ENCODE measurements around the gene OPN4. TPM values are rescaled to one million over a fixed set of nuclear protein-coding genes. Genes with fewer than 3 reads are reported as not detected.

The OPN4 gene
- total and polyA plus RNA-seq, 8 donors, result not detected

DNA sequence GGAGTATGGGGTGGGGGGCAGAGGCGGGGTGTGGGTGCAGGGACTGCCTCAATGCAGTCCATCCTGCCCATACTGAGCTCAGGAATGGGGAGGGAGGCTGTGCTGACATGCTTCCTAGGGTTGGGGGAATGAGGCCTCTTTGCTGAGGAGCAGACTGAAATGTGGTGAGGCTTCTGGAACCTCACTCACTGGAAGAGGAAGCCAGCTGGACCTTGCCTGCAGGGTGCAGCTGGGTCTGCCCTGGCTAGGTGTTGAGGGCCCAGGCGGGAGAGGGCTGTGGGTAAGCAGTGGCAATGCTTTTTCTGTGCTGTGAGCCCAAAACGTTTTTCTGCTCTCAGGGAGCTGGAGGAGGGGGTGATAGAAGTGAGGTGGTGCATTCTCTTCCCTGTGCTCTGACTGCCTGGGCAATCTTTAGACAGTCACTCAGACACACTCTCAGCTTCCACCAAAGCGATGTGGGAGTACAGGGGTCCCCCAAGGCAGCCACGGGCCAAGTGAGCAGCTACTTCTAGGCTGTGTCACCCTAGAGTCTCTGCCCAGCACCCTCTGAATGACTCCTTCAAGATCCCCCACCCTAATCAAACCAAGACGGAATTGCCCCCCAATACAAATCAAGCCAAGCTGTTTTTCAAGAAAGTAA lies 60.9 kb downstream of the OPN4 start:
- 72 to 84% (median 81%) methylated on average over 6 of the region's 6 CpGs for WGBS, 5 donors
- Histone ChIP-seq H3K9me3 (no peaks in the 10 kb centered on the region), H3K4me1 (peaks cover 7 to 28% (median 21%) of the 10 kb centered on the region in 4 donors), H3K4me3 (no peak overlapping the region), H3K27me3 (no peaks in the 10 kb centered on the region), H3K36me3 (no peaks in the 10 kb centered on the region), H3K27ac (peak overlapping the region in 1 of 5 donors; percentile 27)
- DNase-seq, result no peak
- TF ChIP-seq EP300 (IDR thresholded peaks at IDR 0.05), result no peak
- TF ChIP-seq, protein P1, sequence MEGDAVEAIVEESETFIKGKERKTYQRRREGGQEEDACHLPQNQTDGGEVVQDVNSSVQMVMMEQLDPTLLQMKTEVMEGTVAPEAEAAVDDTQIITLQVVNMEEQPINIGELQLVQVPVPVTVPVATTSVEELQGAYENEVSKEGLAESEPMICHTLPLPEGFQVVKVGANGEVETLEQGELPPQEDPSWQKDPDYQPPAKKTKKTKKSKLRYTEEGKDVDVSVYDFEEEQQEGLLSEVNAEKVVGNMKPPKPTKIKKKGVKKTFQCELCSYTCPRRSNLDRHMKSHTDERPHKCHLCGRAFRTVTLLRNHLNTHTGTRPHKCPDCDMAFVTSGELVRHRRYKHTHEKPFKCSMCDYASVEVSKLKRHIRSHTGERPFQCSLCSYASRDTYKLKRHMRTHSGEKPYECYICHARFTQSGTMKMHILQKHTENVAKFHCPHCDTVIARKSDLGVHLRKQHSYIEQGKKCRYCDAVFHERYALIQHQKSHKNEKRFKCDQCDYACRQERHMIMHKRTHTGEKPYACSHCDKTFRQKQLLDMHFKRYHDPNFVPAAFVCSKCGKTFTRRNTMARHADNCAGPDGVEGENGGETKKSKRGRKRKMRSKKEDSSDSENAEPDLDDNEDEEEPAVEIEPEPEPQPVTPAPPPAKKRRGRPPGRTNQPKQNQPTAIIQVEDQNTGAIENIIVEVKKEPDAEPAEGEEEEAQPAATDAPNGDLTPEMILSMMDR (IDR thresholded peaks at IDR 0.05), result no peak
- TF ChIP-seq POLR2AphosphoS5 (IDR thresholded peaks at IDR 0.05), result no peak
- no peak for TF ChIP-seq POLR2A (IDR thresholded peaks at IDR 0.05)
- intact Hi-C loops (cut with DNase I; ENCODE audit: low total_unique reads), result no loop called here

DNA sequence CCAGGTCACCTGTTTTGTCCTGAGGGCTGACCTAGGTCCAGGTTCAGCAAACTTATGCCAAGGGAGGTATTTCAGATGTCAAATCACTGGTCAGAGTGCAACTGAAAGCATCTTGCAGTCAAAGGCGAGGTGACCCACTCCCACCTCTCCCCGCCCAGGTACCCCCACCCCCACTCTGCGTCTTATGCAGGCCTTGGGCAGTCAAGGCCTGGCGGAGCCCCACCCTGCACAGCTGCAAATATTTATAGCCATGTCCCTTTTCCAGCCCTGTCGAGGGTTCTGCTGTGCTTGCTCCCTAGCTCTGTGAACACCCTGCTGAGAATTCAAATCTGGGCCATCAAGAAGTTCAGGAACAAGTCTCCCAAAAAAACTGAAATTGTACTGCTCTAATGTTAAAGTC lies 61.5 kb downstream of the OPN4 start:
- no peaks in the 10 kb centered on the region for H3K27me3 ChIP-seq
- intact Hi-C loops (cut with DNase I; ENCODE audit: low total_unique reads), result no loop called here
- 50 to 72% (median 69%) methylated on average over 4 to 5 of the region's 5 CpGs for WGBS, 5 donors
- TF ChIP-seq POLR2A (IDR thresholded peaks at IDR 0.05) (no peak), POLR2AphosphoS5 (IDR thresholded peaks at IDR 0.05) (no peak), EP300 (IDR thresholded peaks at IDR 0.05) (no peak)
- TF ChIP-seq, protein P1 (IDR thresholded peaks at IDR 0.05), result no peak
- H3K27ac ChIP-seq, result no peak overlapping the region
- no peaks in the 10 kb centered on the region for H3K9me3 ChIP-seq
- DNase-seq, result no peak
- no peak overlapping the region for H3K4me3 ChIP-seq
- H3K36me3 ChIP-seq, result no peaks in the 10 kb centered on the region
- peaks cover 6 to 22% (median 16%) of the 10 kb centered on the region in 4 donors for H3K4me1 ChIP-seq

Other genes starting within 250 kb of the OPN4 start
- gene WAPL, start 132.8 kb upstream of the OPN4 start, total RNA-seq, result 100 to 1,000 TPM in 1 of 5 donors, 10 to 100 TPM in 4; 17.7 to 100 (median 41.0) TPM
- gene WAPL, start 132.8 kb upstream of the OPN4 start, polyA plus RNA-seq, result 10 to 100 TPM; 11.7 to 13.9 (median 13.1) TPM
- gene LDB3, start 14.0 kb downstream of the OPN4 start, total RNA-seq, result 1 to 10 TPM in 4 of 5 donors, under 1 TPM in 1; 0.29 to 8.5 (median 2.2) TPM
- gene LDB3, start 14.0 kb downstream of the OPN4 start, polyA plus RNA-seq, result 1 to 10 TPM; 1.1 to 3.4 (median 2.7) TPM
- gene BMPR1A, start 102.1 kb downstream of the OPN4 start, total RNA-seq, result 100 to 1,000 TPM in 1 of 5 donors, 10 to 100 TPM in 4; 18.3 to 104 (median 35.3) TPM
- 1 to 10 TPM; 5.8 to 6.5 (median 5.9) TPM for gene BMPR1A, start 102.1 kb downstream of the OPN4 start, polyA plus RNA-seq